Hepatic stellate cell (primary cell): ENCODE results near the gene MMP1.

Experiments used
- DNase-seq: peaks from one replicate; pipeline ENCODE4 v3.0.0; 2011; ENCODE audit warnings: low spot score

Gene MMP1

DNA sequence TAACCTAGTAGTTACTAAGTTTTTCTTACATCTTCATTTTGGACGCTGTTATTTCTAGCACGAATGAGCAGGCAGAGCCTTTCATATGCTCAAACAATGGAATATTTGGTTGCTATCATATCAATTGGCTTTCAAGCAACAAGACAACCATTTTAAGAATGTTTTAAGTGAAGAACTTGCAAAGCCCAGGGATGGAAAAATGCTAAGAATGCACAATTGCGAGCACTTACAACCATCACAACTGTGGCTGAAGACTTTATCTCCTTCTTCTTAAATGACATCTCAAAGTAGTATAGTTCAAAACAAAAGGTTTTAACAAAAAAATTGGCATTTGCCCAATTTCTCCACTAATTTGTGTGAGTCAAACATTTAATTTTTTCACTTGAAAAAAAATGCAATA, 8.3 kb upstream of the MMP1 start:
- no peak for DNase-seq

DNA sequence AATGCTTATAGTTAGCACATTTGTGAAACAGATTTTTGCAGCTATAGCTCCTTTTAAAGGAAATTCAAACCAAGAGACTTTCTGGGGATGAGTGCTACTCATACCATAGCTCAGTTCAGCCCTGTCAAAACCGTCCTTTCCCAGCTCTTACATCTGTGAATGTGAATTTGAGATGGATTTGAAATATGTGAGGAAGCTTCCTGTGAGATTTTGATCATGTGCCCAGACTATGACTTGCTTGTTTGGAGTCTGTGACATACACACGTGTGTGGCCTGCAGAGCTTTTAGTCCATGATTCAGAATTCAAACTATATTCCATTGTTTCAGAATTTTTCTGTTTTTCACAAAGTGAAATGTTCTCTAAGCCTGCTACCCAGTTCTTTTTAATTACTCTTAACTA, 4.4 kb upstream of the MMP1 start:
- DNase-seq: peak; percentile 29

DNA sequence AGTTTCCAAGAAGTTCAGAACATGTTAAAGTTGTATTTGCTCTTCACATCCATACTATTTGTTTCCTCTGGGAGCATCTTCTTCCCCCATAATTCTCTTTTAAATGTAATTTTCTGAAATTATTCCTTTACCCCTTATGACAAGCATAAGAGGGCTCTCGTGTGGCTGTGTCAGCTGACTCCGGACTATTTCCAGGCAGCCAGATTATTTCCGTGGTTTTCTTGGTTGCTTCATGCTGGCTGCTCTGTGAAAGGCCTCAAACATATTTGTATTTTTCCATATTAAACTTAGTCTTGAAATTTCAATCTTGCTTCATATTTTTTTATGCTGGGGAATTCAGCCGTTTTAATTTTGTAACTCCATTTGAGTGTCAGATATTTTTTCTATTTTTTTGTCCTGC, 2.8 kb upstream of the MMP1 start:
- DNase-seq: no peak

DNA sequence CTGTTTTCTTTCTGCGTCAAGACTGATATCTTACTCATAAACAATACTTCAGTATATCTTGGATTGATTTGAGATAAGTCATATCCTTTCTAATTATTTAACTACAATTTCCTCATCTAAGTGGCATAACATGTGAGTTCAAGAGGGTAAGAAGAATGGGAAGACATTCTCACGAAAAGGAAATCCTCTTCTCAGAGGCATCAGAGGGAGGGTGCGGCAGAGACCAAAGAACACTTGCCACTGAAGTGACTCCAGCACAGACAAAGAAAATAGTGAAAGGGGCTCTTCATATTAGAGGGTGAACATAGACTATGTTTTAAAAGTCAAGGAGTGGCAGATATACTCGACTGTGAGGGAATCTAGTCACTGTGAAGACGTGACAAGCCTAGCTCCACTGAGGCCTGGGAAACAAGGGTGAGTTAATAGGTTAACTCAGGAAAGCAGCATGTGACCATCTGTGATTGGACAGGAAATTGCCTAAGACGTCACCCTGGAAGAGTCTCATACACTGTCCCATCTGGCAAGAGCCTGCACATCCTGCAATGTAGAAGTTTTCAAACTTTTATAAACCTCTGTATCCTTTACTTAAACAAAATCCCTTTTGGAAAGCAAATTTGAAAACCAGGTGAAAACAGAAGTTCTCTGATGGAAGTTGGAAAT, 1.9 kb upstream of the MMP1 start:
- peak; percentile 7 for DNase-seq

DNA sequence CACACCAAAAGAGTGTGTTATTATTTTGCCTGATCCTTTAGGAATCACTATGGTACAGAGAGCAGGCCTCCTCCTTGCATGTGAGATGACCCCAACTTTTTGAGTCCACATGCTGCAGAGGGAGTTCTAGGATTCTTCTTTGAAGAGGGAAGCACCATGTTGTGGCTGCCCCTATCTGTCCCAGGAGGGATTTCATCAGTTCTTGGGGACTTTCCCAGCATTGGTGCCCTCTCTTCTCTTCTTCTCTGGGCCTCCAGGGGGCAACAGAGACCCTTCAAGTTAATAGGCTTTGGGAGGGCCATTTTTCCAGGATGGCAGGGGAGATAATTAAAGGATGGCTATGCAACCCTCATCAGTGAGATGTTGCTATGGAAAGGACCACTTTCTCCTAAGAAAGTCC, 3.6 kb downstream of the MMP1 start:
- DNase-seq: peak; percentile 12

DNA sequence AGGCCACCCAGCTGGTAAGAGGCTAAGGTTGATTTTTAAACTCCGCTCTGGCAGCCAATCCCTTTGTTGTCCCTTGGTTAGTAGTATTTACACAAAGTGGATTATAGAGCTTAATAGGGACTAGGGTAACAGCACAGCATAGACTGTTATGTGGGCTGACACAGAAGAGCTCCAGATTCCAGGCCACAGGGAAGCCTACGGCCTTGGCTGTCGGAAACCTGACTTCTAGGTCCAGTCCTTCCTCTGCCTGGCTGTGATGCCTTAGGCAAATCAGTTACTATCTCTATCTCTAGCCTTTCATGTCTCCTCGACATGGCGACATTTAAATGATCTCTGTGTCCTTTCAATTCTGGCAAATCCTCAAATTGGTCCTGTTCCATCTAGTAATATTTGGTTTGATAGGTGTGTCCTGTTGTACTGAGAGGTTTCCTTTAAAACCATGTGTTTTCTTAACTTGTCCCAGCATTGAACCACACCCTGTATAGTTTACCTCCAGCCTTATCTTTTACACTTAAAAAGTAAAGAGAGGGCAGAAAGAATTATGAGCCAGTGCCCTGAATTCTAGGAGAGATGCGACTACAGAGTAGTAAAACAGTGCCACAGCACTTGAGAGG, 4.2 kb downstream of the MMP1 start:
- DNase-seq: no peak

DNA sequence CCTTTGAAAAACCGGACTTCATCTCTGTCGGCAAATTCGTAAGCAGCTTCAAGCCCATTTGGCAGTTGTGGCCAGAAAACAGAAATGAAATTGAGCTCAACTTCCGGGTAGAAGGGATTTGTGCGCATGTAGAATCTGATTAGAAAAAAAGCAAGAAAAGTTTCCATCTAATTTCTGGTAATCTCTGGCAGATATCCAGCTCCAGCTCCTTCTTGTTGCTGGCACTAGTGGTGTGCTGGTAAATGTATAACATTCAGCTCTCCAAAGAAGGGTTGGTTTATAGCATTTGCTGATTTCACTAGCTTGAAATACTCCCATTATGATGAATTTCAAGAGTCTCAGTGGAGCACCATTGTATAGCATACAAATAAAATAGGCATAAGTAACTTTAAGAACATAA, 5.4 kb downstream of the MMP1 start:
- DNase-seq: no peak

DNA sequence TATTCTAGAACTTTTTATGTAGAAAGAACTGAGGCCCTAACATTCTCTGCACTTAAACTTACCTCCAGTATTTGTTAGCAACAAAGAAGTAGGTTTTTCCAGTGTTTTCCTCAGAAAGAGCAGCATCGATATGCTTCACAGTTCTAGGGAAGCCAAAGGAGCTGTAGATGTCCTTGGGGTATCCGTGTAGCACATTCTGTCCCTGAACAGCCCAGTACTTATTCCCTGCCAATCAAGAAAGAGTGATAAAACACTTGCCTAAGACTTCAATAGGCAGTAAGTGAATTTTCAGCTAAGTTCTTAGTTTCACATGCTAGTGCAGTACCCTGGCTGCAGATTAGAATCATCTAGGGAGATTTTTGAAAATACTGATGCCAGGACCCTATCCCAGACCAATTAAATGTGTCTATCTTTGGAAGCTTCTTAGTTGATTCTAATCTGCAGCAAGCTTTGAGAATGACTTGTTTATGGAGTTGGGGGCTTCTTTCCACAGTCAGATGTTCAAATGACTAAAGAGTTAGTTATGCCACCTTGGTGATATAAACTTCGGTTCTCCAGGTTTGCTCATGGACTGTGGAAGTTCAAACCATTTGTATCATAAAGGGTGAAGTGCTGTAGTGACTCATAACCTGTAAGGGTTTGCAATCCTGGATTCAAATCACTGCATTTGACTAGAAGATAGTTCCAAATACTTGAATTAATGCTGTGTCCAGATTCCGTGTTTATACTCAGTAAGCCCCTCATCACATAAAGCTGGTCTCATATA, 6.5 kb downstream of the MMP1 start:
- no peak for DNase-seq

DNA sequence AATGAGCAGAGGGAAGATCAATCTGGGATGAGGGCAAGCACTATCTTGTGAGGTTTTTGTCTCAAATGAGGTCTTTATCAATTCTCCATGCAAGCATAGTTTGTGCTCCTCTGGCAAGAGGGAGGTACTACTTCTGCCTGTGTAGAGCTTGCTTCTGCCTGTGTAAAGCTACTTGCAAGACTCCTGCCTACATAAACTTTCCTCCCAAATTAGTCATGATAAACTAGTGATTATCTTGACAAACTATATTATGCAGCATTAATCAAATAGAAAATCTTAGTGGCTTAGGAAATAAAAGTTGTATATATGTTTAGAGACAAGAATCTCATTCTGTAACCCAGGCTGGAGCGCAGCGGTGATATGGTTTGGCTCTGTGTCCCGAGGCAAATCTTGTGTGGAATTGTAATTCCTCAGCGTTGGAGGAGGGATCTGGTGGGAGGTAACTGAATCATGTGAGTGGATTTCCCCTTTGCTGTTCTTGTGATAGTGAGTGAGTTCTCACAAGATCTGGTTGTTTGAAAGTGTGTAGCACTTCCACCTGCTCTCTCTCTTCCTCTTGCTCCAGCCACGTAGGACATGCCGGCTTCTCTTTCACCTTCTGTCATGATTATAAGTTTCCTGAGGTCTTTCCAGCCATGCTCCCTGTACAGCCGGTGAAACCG, 9.5 kb downstream of the MMP1 start:
- no peak for DNase-seq

DNA sequence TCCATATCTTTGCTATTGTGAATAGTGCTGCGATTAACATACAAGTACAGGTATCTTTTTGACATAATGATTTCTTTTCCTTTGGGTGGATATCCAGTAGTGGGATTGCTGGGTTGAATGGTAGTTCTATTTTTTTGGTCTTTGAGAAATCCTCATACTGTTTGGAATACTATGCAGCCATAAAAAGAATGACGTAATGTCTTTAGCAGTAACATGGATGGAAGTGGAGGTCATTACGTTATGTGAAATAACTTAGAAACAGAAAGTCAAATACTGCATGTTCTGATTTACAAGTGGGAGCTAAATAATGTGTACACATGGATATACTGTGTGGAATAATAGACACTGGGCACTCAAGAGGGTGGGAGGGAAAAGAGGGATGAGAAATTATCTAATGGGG, 13.6 kb downstream of the MMP1 start:
- no peak for DNase-seq

DNA sequence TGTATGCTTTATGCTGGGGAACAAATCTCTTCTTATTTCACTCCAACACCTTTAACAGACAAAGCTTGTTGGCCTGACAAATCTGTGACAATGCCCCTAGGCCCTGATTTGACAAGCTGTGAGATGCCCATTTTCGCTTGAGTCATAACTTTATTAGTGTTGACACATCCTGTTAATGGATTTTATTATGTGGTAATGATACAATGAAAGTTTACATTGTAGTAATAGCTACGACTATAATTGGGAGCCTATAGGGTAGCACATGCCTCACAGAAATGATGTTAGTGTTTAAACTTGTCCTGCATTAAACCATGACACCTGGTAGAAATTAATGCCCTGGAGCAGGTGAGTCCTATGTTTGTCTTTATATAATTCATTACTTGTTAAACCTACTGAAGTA, 14.2 kb downstream of the MMP1 start:
- no peak for DNase-seq

DNA sequence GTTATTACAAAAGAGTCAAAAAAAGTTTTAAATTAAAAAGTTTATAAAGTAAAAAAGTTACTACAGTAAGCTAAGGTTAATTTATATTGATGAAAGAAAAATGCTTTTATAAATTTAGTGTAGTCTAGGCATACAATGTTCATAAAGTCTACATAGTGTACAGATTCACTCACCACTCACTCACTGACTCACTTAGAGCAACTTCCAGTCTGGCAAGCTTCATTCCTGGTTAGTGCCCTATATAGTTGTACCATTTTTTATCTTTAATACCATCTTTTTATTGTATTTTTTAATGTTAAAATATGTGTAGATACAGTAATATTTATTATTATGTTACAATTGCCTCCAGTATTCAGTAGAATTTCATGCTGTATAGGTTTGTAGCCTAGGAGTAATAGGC, 14.9 kb downstream of the MMP1 start:
- DNase-seq: no peak

DNA sequence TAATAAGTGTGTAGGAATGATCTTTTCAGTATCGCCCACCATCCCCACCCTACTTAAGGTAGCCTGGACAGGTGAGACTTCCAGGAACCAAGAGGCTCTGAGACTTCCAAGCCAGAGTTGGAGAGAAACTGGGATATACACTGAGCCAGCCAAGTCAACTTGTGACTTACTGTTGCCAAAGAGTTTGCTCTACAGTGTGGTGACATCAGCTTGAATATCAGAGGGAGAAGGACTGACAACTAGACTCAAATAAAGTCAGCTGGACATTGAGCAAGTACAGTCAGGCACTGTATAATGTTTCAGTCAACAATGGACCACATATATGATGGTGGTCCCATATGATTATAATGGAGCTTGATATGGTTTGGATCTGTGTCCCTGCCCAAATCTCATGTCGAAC, 16.3 kb downstream of the MMP1 start:
- no peak for DNase-seq

DNA sequence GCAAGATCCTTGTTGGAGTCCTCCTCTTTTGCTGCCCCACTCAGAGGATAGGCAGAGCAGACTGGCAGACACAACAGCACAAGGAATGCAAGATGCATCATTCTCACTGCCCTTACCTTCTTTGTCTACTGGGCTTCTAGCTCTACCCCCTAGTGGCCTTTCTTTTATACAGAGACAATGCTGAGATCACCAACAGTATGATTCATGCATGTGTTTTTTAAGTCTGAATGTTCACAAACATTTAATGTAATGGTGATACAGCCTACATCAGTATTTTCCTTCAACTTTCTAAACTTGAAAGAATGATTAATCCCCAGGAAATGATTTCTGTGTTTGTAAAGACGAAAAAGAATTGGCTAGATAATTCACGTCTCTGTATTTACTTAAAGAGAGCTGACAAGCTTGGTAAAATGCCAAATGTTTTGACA, 17.5 kb downstream of the MMP1 start, which contains the start of gene MMP10:
Gene MMP10 (minus strand): TSS at position 138 of the 428 bp plus-strand sequence. CDS start 37 bp downstream, at position 101.
- DNase-seq: peak; percentile 32

DNA sequence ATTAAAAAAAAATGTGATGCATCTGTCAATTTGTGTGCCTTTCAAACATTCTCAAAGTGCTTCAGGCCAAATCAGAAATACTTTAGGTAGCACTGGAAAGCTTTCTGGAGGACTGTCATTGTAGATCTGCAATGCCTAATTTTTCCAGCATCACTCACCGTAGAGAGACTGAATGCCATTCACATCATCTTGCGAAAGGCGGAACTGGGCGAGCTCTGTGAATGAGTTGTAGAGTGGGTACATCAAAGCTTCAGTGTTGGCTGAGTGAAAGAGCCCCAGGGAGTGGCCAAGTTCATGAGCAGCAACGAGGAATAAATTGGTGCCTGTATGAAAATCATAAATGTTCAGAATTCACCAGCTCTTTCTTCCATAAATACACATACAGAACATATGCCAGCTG, 21.5 kb downstream of the MMP1 start:
- no peak for DNase-seq

DNA sequence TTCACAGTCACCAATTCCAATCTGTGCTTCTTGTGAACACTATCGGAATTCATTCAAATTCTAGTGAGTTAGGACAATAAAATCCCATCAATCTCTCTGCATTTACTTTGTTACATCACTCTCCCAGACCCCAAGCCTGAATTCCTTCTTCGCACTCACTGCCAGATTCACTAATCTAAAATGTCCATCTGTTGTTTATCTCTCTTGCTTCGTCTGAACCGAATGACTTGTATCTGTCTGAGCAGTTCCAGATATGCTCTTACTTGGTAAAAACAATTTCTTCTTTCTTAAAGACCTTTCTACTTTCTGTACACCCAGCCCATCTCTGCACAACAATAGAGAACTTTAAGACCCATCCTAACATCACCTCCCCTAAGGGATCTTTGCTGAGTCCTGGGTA, 24.6 kb downstream of the MMP1 start:
- no peak for DNase-seq

DNA sequence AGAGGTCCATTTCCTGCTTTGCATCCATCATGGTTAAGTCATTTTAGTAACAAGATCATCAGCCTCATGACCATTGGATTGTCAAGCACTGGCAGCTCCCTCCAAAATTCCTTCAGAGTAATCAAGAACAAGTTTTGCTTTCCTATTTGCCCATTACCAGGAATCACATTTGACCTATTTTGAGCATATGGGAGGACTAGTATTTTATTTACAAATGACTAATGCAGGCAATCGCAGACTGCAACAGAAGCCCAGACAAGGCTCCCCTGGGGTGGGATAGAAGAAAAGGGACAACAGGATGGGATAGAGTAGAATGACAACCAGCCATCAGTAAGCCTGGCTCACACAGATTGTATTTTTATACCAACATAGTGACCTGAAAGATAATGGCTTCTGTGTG, 26.6 kb downstream of the MMP1 start:
- no peak for DNase-seq

DNA sequence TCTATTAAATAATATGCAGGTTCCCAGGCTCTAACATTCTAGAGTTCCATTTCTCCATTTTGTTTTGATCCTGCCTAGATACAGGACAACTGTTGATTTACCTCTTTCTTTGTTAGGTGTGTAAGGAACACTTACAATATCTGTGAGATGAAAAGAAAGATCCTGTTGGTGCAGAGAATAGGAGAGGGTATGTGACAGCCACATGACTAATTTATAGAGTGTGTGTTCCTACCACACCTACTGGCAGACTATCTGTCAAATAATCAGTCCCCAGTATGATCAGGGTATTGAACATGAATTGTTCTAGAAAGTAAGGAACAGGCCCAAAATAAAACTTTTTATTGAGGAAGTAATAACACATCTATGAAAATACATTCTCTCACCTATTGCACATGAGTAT, 27.8 kb downstream of the MMP1 start:
- no peak for DNase-seq

DNA sequence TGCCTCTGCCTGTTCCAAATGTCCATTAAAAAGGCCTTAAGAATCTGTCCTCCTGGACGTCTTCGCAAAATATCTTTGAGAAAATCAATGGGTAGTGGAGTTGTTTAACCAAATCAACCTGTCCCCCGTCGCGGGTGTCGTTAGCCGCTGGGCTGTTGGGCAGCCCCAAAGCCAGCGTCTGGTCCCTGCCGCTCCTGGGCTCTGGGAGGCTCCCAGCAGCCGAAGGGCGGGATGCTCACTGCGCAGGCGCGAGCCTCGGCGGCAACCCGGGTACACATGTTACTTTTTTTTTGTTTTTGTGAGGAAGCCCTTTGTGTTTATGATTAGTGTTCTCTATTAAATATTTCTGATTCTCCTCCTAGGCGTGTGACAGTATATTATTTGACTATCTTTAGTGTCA, 30.2 kb downstream of the MMP1 start:
- no peak for DNase-seq

DNA sequence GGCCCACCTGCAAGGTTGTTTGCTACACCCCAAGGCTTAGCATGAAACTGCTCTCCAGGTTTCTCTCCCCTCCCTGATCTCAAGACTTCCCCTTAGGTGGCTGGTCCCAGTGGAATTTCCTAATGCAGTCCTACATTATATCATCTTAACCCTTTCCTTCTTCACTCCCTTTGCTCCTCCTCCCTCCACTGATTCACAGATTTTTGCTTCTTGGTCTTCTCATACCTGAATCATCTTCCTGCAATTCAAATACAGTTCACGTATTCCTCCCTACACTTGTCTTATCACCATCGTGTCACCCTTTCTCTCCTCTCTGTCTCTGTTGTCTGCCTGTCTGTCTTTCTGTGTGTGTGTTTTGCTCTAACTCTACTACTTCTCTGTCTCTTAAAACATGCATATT, 34.5 kb downstream of the MMP1 start:
- no peak for DNase-seq

DNA sequence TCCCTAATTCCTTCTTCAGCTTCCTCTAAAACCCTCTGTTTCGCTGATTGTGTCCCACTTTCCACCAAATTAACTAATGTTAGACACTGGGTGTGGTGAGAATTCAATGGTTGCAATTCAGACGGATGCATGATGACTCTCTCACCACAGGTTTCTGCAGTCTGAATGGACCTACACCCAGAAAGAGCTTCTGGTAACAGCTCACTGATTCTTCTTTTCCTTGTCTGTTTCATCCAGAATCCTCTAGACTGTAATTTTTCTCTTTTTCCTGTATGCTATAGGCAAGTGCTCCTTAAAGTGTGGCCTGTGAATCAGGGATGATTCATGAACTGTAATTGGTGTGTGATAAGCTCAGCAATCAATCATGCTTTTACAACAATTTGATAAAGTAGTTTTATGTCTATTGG, 35.6 kb downstream of the MMP1 start:
- no peak for DNase-seq

DNA sequence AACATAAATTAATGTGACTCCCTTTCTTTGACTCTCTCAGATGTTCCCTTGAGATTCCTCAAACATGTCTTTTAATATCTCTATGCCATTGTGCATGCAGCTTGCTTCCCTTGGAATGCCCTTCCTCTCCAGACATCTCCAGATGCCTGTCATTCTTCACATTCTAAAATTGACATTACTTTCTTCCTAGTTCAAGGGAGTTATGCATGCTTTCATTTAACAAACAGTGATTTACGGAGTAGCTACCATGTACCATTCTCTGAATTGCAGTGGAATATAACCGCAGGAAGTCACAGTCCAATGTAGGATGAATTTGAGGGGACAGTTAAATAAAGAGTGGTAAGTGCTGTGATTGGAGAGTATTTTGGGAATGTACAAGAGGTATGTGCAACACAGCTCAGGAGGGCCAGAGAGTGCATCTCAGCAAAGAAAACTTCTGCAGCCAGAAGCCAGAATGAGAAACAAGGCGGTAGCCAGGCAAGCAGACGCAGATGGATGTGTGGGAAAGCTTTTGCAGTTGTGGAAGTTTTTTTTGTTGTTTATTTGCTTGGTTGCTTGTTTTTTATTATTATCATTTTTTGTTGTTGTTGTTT, 36.2 kb downstream of the MMP1 start:
- peak; percentile 22 for DNase-seq
